ENCODE data around the gene SLC8A1.

- TF ChIP-seq, protein P1, sequence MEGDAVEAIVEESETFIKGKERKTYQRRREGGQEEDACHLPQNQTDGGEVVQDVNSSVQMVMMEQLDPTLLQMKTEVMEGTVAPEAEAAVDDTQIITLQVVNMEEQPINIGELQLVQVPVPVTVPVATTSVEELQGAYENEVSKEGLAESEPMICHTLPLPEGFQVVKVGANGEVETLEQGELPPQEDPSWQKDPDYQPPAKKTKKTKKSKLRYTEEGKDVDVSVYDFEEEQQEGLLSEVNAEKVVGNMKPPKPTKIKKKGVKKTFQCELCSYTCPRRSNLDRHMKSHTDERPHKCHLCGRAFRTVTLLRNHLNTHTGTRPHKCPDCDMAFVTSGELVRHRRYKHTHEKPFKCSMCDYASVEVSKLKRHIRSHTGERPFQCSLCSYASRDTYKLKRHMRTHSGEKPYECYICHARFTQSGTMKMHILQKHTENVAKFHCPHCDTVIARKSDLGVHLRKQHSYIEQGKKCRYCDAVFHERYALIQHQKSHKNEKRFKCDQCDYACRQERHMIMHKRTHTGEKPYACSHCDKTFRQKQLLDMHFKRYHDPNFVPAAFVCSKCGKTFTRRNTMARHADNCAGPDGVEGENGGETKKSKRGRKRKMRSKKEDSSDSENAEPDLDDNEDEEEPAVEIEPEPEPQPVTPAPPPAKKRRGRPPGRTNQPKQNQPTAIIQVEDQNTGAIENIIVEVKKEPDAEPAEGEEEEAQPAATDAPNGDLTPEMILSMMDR (IDR thresholded peaks at IDR 0.05; ENCODE audit: borderline replicate concordance, extremely low read depth, low read length, poor library complexity, severe bottlenecking) = no peak
- no peak for TF ChIP-seq EZH2 (IDR thresholded peaks at IDR 0.05; ENCODE audit: borderline replicate concordance, low read depth, low read length, severe bottlenecking)
These were observed 304.5 kb downstream of the SLC8A1 start for GRCh38 chr2:40147360-40147759.
